ENCODE results near the gene REST.

- TF ChIP-seq, protein P1, sequence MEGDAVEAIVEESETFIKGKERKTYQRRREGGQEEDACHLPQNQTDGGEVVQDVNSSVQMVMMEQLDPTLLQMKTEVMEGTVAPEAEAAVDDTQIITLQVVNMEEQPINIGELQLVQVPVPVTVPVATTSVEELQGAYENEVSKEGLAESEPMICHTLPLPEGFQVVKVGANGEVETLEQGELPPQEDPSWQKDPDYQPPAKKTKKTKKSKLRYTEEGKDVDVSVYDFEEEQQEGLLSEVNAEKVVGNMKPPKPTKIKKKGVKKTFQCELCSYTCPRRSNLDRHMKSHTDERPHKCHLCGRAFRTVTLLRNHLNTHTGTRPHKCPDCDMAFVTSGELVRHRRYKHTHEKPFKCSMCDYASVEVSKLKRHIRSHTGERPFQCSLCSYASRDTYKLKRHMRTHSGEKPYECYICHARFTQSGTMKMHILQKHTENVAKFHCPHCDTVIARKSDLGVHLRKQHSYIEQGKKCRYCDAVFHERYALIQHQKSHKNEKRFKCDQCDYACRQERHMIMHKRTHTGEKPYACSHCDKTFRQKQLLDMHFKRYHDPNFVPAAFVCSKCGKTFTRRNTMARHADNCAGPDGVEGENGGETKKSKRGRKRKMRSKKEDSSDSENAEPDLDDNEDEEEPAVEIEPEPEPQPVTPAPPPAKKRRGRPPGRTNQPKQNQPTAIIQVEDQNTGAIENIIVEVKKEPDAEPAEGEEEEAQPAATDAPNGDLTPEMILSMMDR (conservative IDR thresholded peaks at IDR 0.05): no peak
- no peak for TF ChIP-seq EZH2 (IDR thresholded peaks at IDR 0.05; ENCODE audit: low read depth)
Observed at GRCh38 chr4:56973336-56973735, 65.6 kb downstream of the REST start.
